Testis (tissue), 2 donors: ENCODE measurements around the gene MINDY3.
"Not testable (repeated sequence)": the region's sequence is repeated elsewhere in the genome, so short reads cannot be mapped to it uniquely, and the experiment has no call there.

Source experiments
- POLR2A ChIP-seq: fragments of 450-650 bp; IDR thresholded peaks from one replicate; pipeline ENCODE4 v1.6.1; 2017; ENCODE audit warnings: antibody characterized with exemption, mild to moderate bottlenecking, moderate library complexity
- TF ChIP-seq, protein P1 (sequence below), 3 experiments: fragments of 450-650 bp in 2 of 3; fragments of 200-600 bp in 1 of 3; sonication (generic) in 1 of 3; IDR thresholded peaks; one replicate each; pipeline ENCODE4 v1.5.1; 2016 to 2019; ENCODE audit warnings: antibody characterized with exemption in 3 of 3, mild to moderate bottlenecking in 2 of 3, moderate library complexity in 1 of 3

DNA sequence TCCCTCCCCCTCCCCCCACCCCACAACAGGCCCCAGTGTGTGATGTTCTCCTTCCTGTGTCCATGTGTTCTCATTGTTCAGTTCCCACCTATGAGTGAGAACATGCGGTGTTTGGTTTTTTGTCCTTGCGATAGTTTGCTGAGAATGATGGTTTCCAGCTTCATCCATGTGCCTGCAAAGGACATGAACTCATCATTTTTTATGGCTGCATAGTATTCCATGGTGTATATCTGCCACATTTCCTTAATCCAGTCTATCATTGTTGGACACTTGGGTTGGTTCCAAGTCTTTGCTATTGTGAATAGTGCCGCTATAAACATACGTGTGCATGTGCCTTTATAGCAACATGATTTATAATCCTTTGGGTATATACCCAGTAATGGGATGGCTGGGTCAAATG lies 99.1 kb downstream of the MINDY3 start:
- TF ChIP-seq, protein P1, sequence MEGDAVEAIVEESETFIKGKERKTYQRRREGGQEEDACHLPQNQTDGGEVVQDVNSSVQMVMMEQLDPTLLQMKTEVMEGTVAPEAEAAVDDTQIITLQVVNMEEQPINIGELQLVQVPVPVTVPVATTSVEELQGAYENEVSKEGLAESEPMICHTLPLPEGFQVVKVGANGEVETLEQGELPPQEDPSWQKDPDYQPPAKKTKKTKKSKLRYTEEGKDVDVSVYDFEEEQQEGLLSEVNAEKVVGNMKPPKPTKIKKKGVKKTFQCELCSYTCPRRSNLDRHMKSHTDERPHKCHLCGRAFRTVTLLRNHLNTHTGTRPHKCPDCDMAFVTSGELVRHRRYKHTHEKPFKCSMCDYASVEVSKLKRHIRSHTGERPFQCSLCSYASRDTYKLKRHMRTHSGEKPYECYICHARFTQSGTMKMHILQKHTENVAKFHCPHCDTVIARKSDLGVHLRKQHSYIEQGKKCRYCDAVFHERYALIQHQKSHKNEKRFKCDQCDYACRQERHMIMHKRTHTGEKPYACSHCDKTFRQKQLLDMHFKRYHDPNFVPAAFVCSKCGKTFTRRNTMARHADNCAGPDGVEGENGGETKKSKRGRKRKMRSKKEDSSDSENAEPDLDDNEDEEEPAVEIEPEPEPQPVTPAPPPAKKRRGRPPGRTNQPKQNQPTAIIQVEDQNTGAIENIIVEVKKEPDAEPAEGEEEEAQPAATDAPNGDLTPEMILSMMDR (IDR thresholded peaks at IDR 0.05): not testable (repeated sequence)
- TF ChIP-seq POLR2A: not testable (repeated sequence)
